SK-N-MC (cell line): Measurements from ENCODE around the gene ANTXRL.
"Not testable (repeated sequence)": the region's sequence is repeated elsewhere in the genome, so short reads cannot be mapped to it uniquely, and the experiment has no call there.

Source experiments
- EZH2 ChIP-seq: fragments of 200-600 bp; sonication (generic); IDR thresholded peaks from one replicate; pipeline ENCODE4 v1.6.1; 2017; ENCODE audit warnings: antibody characterized with exemption
- POLR2AphosphoS5 ChIP-seq: IDR thresholded peaks from 2 replicates; pipeline ENCODE4 v1.6.1; 2012; ENCODE audit warnings: mild to moderate bottlenecking, low read depth, low read length, borderline replicate concordance

GRCh38 chr10:46282421-46282831 lies 4.4 kb upstream of the ANTXRL start:
- TF ChIP-seq POLR2AphosphoS5, EZH2: not testable (repeated sequence)
